SK-N-MC (cell line): Measurements from ENCODE around the gene CCDC92B.
A peak's percentile ranks its signal among the peaks of the same experiment; 100 is the strongest.
"Not testable (repeated sequence)": the region's sequence is repeated elsewhere in the genome, so short reads cannot be mapped to it uniquely, and the experiment has no call there.

Source experiments
- DNase-seq: peaks from one replicate; pipeline ENCODE4 v3.0.0-alpha.2; 2011; ENCODE audit warnings: low read depth, low spot score
- H3K27ac ChIP-seq: fragments of 200-600 bp; sonication (generic); 2 replicates; pipeline ENCODE4 v1.5.1; 2016; ENCODE audit warnings: mixed run types
- H3K36me3 ChIP-seq: fragments of 200-600 bp; sonication (generic); 2 replicates; pipeline ENCODE4 v1.6.1; 2017; ENCODE audit warnings: antibody characterized with exemption, low read length, mixed read lengths; ENCODE audit not compliant: insufficient read depth
- H3K4me3 ChIP-seq: fragments of 200-600 bp; sonication (generic); 2 replicates; pipeline ENCODE4 v1.5.1; 2016
- H3K9ac ChIP-seq: fragments of 200-600 bp; sonication (generic); 2 replicates; pipeline ENCODE4 v1.8.0; 2017; ENCODE audit warnings: mixed run types, mixed read lengths; ENCODE audit not compliant: insufficient read length
- H3K9me3 ChIP-seq: fragments of 200-600 bp; sonication (generic); 2 replicates; pipeline ENCODE4 v1.6.1; 2017; ENCODE audit warnings: low read depth, mild to moderate bottlenecking, antibody characterized with exemption, low read length, moderate library complexity, mixed read lengths
- EZH2 ChIP-seq: fragments of 200-600 bp; sonication (generic); IDR thresholded peaks from one replicate; pipeline ENCODE4 v1.6.1; 2017; ENCODE audit warnings: antibody characterized with exemption
- FOXP2 ChIP-seq: optimal IDR thresholded peaks from 2 replicates; pipeline ENCODE3; 2011; ENCODE audit warnings: mild to moderate bottlenecking, moderate library complexity; ENCODE audit not compliant: insufficient read depth; ENCODE audit errors: extremely low read length, control extremely low read depth
- POLR2AphosphoS5 ChIP-seq: IDR thresholded peaks from 2 replicates; pipeline ENCODE4 v1.6.1; 2012; ENCODE audit warnings: mild to moderate bottlenecking, low read depth, low read length, borderline replicate concordance

CCDC92B gene

DNA sequence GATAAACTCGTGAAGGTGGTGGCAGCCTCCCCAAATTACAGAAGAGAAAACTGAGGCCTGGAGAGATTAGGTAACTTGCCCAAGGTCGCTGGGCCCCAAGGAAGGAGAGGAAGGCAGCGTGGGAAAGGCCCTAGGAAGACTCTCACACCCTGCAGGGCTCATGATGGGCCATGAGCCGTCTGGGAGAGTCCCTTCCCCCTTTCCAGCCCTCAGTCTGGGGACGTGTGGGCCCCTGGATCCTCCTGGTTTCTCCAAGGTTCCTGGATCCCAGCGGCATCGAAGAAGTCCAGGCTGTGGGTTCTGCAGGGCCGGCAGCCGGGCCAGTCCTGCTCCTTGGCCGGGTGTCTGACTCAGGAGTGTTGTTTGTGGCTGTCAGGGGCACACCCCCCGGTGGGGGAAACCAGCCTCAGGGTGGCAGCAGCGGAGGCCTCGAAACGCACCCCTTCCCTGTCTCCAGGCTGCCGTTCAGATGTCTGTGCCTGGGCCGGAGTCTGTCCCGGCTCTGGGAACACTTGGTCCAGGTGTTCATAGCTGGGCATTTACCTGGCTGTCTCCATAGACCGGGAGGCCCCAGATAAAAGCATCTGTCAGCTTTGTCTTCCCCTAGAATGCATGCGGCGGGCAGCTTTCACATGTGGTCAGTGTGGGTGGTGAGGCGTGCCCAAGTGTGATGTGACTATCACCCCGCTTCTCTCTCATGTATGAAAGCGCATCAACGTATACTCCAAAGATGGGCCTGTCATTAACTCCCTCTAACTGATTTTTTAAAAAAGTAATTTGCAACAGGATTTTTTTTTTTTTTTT is 43.1 kb upstream of the CCDC92B start:
- no peak for DNase-seq
- TF ChIP-seq EZH2 (no peak), POLR2AphosphoS5 (no peak), FOXP2 (no peak)
- Histone ChIP-seq H3K36me3 (no peaks in the 10 kb centered on the region), H3K9me3 (no peaks in the 10 kb centered on the region), H3K9ac (no peak overlapping the region), H3K27ac (no peak overlapping the region), H3K4me3 (no peak overlapping the region)

DNA sequence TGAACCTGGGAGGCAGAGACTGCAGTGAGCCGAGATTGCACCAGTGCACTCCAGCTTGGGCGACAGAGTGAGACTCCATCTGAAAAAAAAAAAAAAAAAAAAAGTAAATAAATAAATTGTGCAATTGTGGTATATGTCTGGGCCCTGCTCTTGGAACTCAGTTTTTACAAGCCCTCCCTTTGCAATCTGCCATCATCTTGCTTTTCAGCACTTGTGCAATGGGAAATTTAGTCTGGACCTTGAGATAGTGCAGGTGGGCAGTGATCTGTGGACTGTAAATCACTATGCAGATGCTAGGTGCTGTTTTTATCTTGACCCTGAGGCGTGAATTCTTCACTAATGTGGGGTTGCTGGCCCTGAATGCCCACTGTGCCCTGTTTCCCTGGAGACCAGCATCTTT is 40.2 kb upstream of the CCDC92B start:
- H3K27ac ChIP-seq: no peak overlapping the region
- no peaks in the 10 kb centered on the region for H3K36me3 ChIP-seq
- no peak overlapping the region for H3K4me3 ChIP-seq
- H3K9me3 ChIP-seq: no peaks in the 10 kb centered on the region
- DNase-seq: no peak
- H3K9ac ChIP-seq: no peak overlapping the region
- TF ChIP-seq FOXP2 (no peak), EZH2 (no peak), POLR2AphosphoS5 (no peak)

DNA sequence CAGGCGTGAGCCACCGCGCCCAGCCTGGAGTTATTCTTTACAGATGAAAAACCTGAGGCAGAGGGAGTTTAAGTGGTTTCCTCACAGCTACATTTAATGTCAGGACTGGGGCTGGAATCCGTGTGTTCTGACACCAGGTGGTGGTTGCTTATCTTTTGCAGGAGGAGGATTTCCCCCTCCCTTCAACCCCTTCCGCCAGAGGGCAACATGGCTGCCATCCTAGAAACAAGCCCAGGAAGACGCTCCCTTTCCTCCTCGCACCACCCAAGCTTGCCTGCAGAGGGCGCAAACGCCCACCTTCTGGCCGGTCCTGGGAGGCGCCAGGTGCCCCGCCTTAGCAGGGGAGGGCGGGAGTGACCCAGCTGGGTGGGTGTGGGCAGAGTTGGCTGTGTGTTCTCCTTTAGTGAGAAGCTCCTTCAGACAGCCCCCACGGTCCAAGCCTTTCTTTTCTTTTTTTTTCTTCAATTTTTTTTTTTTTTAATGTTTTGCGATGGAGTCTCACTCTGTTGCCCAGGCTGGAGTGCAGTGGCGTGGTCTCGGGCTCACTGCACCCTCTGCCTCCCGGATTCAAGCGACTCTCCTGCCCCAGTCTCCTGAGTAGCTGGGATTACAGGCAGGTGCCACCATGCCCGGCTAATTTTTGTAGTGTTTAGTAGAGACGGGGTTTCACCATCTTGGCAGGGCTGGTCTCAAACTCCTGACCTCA is 36.9 kb upstream of the CCDC92B start:
- H3K36me3 ChIP-seq: no peaks in the 10 kb centered on the region

DNA sequence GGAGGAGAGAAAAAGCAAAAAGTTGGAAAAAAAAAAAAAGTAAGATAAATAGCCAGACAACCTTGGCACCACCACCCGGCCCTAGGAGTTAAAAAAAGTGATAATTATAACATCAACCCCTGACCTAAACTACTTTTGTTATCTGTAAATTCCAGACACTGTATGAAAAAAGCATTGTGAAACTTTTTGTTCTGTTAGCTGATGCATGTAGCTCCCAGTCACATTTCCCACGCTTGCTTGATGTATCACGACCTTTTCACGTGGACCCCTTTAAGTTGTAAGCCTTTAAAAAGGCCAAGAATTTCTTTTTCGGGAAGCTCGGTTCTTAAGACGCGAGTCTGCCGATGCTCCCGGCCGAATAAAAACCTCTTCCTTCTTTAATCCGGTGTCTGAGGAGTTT is 35.9 kb upstream of the CCDC92B start:
- not testable (repeated sequence) for H3K9me3 ChIP-seq, H3K36me3 ChIP-seq, DNase-seq, H3K4me3 ChIP-seq, H3K9ac ChIP-seq, H3K27ac ChIP-seq

More for the DNA sequence above, 36.9 kb upstream of the CCDC92B start:
- Histone ChIP-seq H3K9me3 (no peaks in the 10 kb centered on the region), H3K9ac (no peak overlapping the region), H3K27ac (no peak overlapping the region), H3K4me3 (no peak overlapping the region)
- TF ChIP-seq POLR2AphosphoS5 (no peak), EZH2 (no peak)
- peak; percentile 0 for DNase-seq

- DNase-seq: no peak
- no peak overlapping the region for H3K9ac ChIP-seq
- no peaks in the 10 kb centered on the region for H3K36me3 ChIP-seq
- no peaks in the 10 kb centered on the region for H3K9me3 ChIP-seq
- no peak overlapping the region for H3K4me3 ChIP-seq
- no peak overlapping the region for H3K27ac ChIP-seq
- TF ChIP-seq POLR2AphosphoS5: no peak
- no peak for TF ChIP-seq EZH2
- no peak for TF ChIP-seq FOXP2
Observed at GRCh38 chr17:2784864-2785263, 35.4 kb upstream of the CCDC92B start.

DNA sequence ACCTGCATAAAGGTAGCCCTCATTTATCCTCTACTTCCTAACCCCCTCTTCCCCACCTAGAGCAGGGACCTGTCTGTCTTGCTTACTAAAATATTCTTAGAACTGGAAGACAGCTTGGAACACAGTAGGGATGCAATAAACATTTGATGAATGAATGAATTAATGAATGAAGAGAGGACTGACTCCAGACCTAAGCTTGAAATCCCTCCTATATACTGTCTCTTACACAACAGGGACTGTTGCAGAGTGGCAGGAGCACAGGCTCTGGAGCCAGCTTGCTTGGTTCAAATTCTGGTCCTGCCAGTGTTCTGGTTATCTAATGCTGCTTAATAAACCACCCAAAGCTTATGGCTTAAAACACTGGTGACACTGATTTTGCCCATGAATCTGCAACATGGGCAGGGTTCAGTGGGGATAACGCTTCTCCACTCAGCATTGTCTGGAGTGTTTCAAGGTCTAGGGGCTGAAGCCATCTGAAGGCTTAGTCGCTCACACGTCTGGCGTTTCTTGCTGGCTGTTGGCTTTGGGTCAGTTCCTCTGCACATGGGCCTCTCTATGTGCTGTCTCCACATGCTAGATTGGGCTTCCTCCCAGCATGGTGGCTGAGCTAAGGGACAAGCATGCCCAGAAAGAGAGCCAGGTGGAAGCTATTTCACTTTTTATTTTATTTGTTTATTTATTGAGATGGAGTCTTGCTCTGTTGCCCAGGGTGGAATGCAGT is 34.0 kb upstream of the CCDC92B start:
- TF ChIP-seq POLR2AphosphoS5 (no peak), EZH2 (no peak), FOXP2 (no peak)
- H3K4me3 ChIP-seq: no peak overlapping the region
- no peak overlapping the region for H3K27ac ChIP-seq
- no peak for DNase-seq
- H3K9me3 ChIP-seq: no peaks in the 10 kb centered on the region
- H3K9ac ChIP-seq: no peak overlapping the region
- no peaks in the 10 kb centered on the region for H3K36me3 ChIP-seq

DNA sequence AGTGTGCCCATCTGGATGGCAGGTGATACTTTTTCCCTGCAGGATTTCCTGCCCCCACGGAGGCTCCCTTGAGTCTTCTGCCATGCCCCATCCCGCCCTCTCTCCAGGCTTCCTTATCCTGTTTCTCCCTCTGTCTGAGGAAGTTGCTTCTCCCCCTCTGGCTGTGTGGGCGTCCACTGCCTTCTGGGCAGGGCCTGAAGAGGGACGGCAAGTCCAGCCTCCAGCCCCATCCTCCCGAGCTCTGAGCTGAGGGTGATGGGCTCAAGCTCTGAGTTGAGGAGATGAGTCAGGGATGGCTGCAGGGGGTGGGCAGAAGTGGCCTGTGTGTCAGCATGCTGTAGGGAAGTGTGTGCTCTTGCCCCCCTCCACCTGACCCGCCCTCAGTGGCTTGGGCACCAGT is 32.6 kb upstream of the CCDC92B start:
- Histone ChIP-seq H3K9me3 (no peaks in the 10 kb centered on the region), H3K36me3 (no peaks in the 10 kb centered on the region), H3K9ac (no peak overlapping the region), H3K4me3 (no peak overlapping the region), H3K27ac (no peak overlapping the region)
- DNase-seq: no peak
- no peak for TF ChIP-seq EZH2
- no peak for TF ChIP-seq POLR2AphosphoS5
- no peak for TF ChIP-seq FOXP2

DNA sequence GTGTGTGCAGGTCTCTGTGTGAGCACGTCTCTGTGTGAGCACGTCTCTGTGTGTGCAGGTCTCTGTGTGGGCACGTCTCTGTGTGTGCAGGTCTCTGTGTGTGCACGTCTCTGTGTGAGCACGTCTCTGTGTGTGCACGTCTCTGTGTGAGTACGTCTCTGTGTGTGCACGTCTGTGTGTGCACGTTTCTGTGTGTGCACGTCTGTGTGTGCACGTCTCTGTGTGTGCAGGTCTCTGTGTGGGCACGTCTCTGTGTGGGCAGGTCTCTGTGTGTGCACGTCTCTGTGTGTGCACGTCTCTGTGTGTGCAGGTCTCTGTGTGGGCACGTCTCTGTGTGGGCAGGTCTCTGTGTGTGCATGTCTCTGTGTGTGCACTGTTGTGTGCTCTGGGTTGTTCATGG is 32.1 kb upstream of the CCDC92B start:
- H3K27ac ChIP-seq, H3K9me3 ChIP-seq, DNase-seq, H3K36me3 ChIP-seq, H3K4me3 ChIP-seq, H3K9ac ChIP-seq: not testable (repeated sequence)

GRCh38 chr17:2780931-2781454 is 31.5 kb upstream of the CCDC92B start:
- Histone ChIP-seq H3K9me3 (no peaks in the 10 kb centered on the region), H3K36me3 (no peaks in the 10 kb centered on the region), H3K27ac (no peak overlapping the region), H3K4me3 (no peak overlapping the region), H3K9ac (no peak overlapping the region)
- DNase-seq: no peak
- TF ChIP-seq POLR2AphosphoS5 (no peak), FOXP2 (no peak), EZH2 (no peak)
